Esophagus squamous epithelium (tissue), 5 donors: ENCODE measurements around the gene CXCL11. TPM values are rescaled to one million over a fixed set of nuclear protein-coding genes. Genes with fewer than 3 reads are reported as not detected.

ENCODE experiments used
- DNase-seq: peaks from one replicate; lab custom pipeline; 2025; lab: John Stamatoyannopoulos, UW
- H3K27ac ChIP-seq, 4 donors: fragments of 200-600 bp; sonication (generic); one replicate each; pipeline ENCODE4 v1.5.1; 2016 to 2019; ENCODE audit warnings: mild to moderate bottlenecking in 1 of 4
- H3K27me3 ChIP-seq, 4 donors: fragments of 200-600 bp; sonication (generic); 1 replicate in 3 of 4; 2 replicates in 1 of 4; pipeline versions ENCODE4 v1.5.1 to v1.6.0; 2017 to 2021; ENCODE audit warnings: antibody characterized with exemption in 1 of 4
- H3K36me3 ChIP-seq, 3 donors: fragments of 200-600 bp; sonication (generic); one replicate each; pipeline ENCODE4 v1.5.1; 2016 to 2019
- H3K4me1 ChIP-seq, 3 donors: fragments of 200-600 bp; sonication (generic); one replicate each; pipeline ENCODE4 v1.5.1; 2017 to 2019
- H3K4me3 ChIP-seq, 4 donors: fragments of 200-600 bp; sonication (generic); 1 replicate in 3 of 4; 2 replicates in 1 of 4; pipeline ENCODE4 v1.5.1; 2016 to 2019; ENCODE audit warnings: mild to moderate bottlenecking in 2 of 4, moderate library complexity in 1 of 4
- H3K9me3 ChIP-seq, 3 donors: fragments of 200-600 bp; sonication (generic); one replicate each; pipeline ENCODE4 v1.5.1; 2016 to 2019
- CTCF ChIP-seq, 6 experiments: fragments of 450-650 bp in 4 of 6; fragments of 200-600 bp in 2 of 6; sonication (generic) in 2 of 6; IDR thresholded peaks; one replicate each; pipeline ENCODE4 v1.5.1; 2016 to 2019; ENCODE audit warnings: antibody characterized with exemption in 6 of 6, mild to moderate bottlenecking in 4 of 6, moderate library complexity in 4 of 6
- POLR2A ChIP-seq, 4 donors: fragments of 450-650 bp; IDR thresholded peaks; one replicate each; pipeline ENCODE4 v1.6.1; 2017; ENCODE audit warnings: antibody characterized with exemption in 4 of 4, mild to moderate bottlenecking in 4 of 4, moderate library complexity in 3 of 4
- WGBS, 2 donors: methylation state at CpG; one replicate each; pipeline ENCODE4 v1.1.5; 2018; 5-methylcytosine and 5-hydroxymethylcytosine counted together
- intact Hi-C: fragments of 100-400 bp; cut with DNase I; formaldehyde crosslinking; loops from one replicate; pipeline ENCODE4 v1.15.0; 2022
- total RNA-seq, 4 donors: library from RNA; depleted of rRNA; stranded (reverse); fragments of >200 nt; gene quantifications; one replicate each; pipeline ENCODE4 v1.1.0, GENCODE V29; 2016
- donor health status: DM: yes; HTN: yes; CAD: no.

Gene CXCL11
- total RNA-seq, 4 donors from 2014 or later = 0.26 TPM; not detected in 3

GRCh38 chr4:76074468-76074867 lies 38.6 kb upstream of the CXCL11 start, which contains the start of gene ART3:
TSS of gene ART3 (plus strand) at chr4:76074709. CDS start at chr4:76075890, 1,181 bp downstream.
- H3K4me1 ChIP-seq = no peaks in the 10 kb centered on the region
- H3K27me3 ChIP-seq = no peaks in the 10 kb centered on the region
- intact Hi-C loops = no loop called here
- DNase-seq = no peak
- TF ChIP-seq CTCF (IDR thresholded peaks at IDR 0.05) (no peak), POLR2A (IDR thresholded peaks at IDR 0.05) (no peak)
- peak within 1 kb of the TSS in 1 of 4 donors; percentile 13 for H3K27ac ChIP-seq
- H3K4me3 ChIP-seq = no peak within 1 kb of the TSS
- 57 to 88% methylated on average over 1 of the region's 1 CpG for WGBS, 2 donors
- H3K36me3 ChIP-seq = no peaks in the 10 kb centered on the region
- H3K9me3 ChIP-seq = no peaks in the 10 kb centered on the region

- no peak for DNase-seq
- no peak overlapping the region for H3K27ac ChIP-seq
- H3K27me3 ChIP-seq = no peaks in the 10 kb centered on the region
- no peaks in the 10 kb centered on the region for H3K36me3 ChIP-seq
- intact Hi-C loops = no loop called here
- 81 to 82% methylated on average over 4 of the region's 4 CpGs for WGBS, 2 donors
- H3K9me3 ChIP-seq = no peaks in the 10 kb centered on the region
- no peak overlapping the region for H3K4me3 ChIP-seq
- TF ChIP-seq CTCF (IDR thresholded peaks at IDR 0.05) (no peak), POLR2A (IDR thresholded peaks at IDR 0.05) (no peak)
- H3K4me1 ChIP-seq = no peaks in the 10 kb centered on the region
Measured at GRCh38 chr4:76072760-76073159, 36.9 kb upstream of the CXCL11 start.

GRCh38 chr4:76067652-76068286 lies 31.9 kb upstream of the CXCL11 start:
- TF ChIP-seq POLR2A (IDR thresholded peaks at IDR 0.05) = no peak
- TF ChIP-seq CTCF (IDR thresholded peaks at IDR 0.05) = peak; percentile 37 to 80 (median 77)
- Histone ChIP-seq H3K9me3 (no peaks in the 10 kb centered on the region), H3K4me1 (no peaks in the 10 kb centered on the region), H3K36me3 (no peaks in the 10 kb centered on the region), H3K27me3 (no peaks in the 10 kb centered on the region), H3K27ac (no peak overlapping the region), H3K4me3 (no peak overlapping the region)
- WGBS, 2 donors = 0% methylated on average over 2 of the region's 2 CpGs
- DNase-seq = no peak
- intact Hi-C loops = loop anchor here (5.0 kb wide), 1 partner anchor 70 kb away; no protein-coding TSS in a partner anchor

GRCh38 chr4:76066546-76066945 lies 30.7 kb upstream of the CXCL11 start:
- Histone ChIP-seq H3K9me3 (no peaks in the 10 kb centered on the region), H3K4me3 (no peak overlapping the region), H3K27ac (no peak overlapping the region), H3K27me3 (no peaks in the 10 kb centered on the region), H3K36me3 (no peaks in the 10 kb centered on the region), H3K4me1 (no peaks in the 10 kb centered on the region)
- intact Hi-C loops = loop anchor here (5.0 kb wide), 1 partner anchor 69 kb away; no protein-coding TSS in a partner anchor
- WGBS, 2 donors = 80% methylated on average over 1 of the region's 3 CpGs; no CpG with 5 or more reads in 1 of the 2 donors
- no peak for TF ChIP-seq CTCF (IDR thresholded peaks at IDR 0.05)
- no peak for TF ChIP-seq POLR2A (IDR thresholded peaks at IDR 0.05)
- no peak for DNase-seq

- Histone ChIP-seq H3K36me3 (no peaks in the 10 kb centered on the region), H3K4me3 (no peak overlapping the region), H3K4me1 (no peaks in the 10 kb centered on the region), H3K27me3 (no peaks in the 10 kb centered on the region), H3K27ac (no peak overlapping the region), H3K9me3 (no peaks in the 10 kb centered on the region)
- 54 to 61% methylated on average over 1 of the region's 1 CpG for whole genome bisulfite sequencing, 2 donors
- intact Hi-C loops = no loop called here
- TF ChIP-seq CTCF (IDR thresholded peaks at IDR 0.05) (no peak), POLR2A (IDR thresholded peaks at IDR 0.05) (no peak)
- DNase-seq = no peak
Measured at GRCh38 chr4:76061982-76062381, 26.1 kb upstream of the CXCL11 start.
